HG03342 (cell line): ENCODE data around the gene TMX2.

Source experiments
- ATAC-seq: cut with Tn5 transposase; IDR thresholded peaks from one replicate; pipeline ENCODE4 v1.9.1; 2021; ENCODE audit warnings: mild to moderate bottlenecking, moderate library complexity; ENCODE audit not compliant: unreplicated experiment

Gene TMX2

DNA sequence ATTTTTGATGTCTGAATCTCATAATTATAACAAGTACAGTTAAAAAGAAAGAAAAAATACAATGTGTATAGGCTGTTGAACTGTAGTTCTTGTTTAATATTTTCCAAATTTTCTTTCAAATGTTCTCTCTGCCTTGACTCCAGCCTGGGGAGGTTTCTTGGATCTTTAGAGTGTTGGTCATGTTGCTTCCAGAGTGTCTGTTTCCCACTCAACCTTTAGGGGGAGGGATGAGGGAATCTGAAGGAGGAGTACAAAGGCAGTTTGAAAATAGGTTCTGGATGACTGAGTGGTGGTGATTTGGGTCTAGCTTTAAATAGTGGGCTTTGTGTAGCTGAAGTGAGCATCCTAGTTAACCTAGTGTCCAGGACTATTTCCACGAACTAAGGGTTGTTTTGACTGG is 51.2 kb downstream of the TMX2 start:
- ATAC-seq = no peak

GRCh38 chr11:57764021-57764420 is 51.6 kb downstream of the TMX2 start:
- ATAC-seq = no peak

DNA sequence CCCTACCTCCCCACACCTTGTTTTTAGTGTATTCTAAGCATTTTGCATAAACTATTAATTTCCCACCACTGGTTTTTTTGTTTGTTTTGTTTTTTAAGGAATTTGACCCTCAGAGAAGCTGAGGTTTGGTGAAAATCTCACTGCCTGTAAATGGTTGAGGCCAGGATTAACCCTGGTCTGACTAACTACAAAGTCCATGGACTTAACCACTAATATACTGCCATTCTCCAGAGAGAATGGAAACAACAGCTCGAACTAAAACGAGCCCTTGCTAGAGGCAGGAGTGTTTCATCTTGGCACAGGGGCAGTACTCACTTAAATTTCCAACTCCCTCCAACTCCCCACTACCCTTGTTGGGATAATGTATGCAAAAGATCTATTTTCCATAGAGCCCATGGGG is 52.2 kb downstream of the TMX2 start:
- ATAC-seq = no peak

- no peak for ATAC-seq
These were observed 52.6 kb downstream of the TMX2 start for GRCh38 chr11:57764972-57765371.

DNA sequence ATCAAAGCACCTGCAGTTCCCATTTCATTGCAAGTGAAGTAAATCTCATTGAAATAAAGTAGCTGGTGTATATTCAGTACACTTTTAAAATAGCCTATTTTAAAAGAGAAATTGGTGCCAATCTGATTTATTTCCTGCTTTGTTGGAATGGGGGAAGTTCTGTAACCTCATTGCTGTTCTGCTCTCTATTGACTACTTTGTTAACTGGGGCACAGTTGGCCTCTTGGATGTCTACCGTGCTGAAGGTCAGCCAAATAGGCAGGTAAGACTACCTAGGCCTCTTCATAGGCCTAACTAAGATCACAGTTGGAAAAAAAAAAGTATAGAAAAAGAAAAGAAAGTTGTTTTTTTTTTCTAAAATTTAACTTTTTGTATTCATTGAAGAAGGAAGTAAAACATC is 58.4 kb downstream of the TMX2 start:
- ATAC-seq = no peak

DNA sequence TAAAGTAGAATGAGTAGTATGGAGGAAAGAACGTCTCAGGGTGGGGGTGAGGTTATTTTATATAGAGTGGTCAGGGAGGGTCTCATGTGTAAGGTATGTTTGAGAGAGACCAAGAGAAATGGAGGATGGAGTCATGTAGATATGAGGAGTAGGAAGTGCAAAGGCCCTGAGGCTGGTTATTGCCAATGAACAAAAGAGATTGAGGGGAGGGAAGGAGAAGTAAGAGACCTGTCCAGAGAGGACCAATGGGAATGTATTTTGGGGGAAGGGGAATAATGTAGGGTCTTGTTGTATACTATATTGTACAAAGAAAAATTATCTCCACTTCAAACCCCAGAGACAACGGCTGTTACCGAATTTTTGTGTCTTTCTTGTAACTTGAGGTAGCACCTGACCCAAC is 59.0 kb downstream of the TMX2 start:
- no peak for ATAC-seq

DNA sequence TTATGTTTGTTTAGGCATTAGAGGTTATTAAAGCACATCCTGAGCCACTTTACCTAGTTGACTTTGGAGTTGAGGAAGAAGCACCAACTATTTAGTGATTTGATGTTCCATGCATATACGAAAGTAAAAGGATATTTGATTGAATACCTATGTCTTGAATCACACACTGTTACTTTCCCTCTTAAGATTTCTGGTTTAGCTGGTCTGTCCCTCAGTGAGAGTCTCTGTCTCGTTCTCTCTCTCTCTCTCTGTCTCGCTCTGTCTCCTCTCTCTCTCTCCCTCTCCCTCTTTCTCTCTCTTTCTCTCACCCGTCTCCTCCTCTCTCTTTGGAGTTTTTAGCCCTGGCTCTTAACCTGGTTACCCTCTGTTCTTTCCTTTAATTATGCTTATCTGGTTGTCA is 60.2 kb downstream of the TMX2 start:
- ATAC-seq = no peak

DNA sequence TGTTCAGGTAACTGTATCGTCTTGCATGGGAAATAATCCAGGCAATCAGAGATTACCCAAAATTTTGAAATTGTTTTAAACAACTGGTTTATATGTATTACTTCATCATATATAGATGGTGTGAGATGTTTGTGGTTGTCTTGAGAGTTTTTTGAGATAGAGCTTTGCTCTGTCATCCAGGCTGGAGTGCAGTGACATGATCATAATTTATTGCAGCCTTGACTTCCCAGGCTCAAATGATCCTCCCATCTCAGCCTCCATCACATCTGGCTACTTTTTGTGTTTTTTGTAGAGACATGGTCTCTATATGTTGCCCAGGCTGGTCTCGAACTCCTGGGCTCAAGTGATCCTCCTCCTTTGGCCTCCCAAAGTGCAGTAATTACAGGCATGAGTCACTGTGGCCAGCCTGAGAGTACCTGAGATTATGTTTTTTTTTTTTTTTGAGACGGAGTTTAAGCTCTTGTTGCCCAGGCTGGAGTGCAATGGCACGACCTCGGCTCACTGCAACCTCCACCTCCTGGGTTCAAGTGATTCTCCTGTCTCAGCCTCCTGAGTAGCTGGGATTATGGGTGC is 60.7 kb downstream of the TMX2 start:
- no peak for ATAC-seq

DNA sequence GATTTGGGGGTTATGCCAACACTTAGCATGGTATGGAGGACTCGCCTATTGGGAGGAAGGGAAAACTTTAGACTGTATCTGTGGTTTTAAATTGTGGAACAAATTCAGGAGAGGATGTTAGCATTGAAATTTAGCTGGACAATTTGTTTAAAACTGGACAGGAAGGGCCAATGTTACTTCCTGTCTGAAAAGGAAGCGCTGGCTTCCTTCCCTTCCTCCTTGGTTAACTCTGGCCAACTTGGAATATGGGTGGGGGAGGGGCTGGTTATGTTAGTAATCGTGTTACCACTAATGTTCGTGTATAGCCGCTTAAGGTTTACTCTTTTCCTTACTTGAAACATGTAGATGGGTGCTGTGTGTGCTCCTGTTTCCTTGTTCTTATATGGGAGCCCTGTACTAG is 63.1 kb downstream of the TMX2 start:
- no peak for ATAC-seq

GRCh38 chr11:57776031-57776521 is 63.7 kb downstream of the TMX2 start:
- ATAC-seq = no peak

- no peak for ATAC-seq
These were observed 64.3 kb downstream of the TMX2 start for GRCh38 chr11:57776577-57777210.

DNA sequence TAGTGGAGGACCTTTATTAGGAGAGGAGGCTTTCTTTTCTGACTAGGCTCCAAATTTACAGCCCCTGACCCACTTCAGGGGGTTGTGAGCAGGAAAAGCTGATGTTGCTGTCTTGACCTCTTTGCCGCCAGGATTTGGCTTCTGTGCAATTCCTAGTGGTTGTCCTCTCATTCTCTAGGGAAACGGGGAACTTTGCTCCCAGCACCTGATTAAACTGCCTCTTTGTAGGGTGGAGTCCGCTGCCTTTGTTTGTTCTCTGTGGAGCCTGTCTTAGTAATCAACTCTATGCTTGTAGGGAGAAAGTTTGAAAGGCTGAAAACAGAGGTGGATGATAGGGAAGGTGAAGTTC is 65.5 kb downstream of the TMX2 start:
- ATAC-seq = no peak

GRCh38 chr11:57778318-57779037 is 66.1 kb downstream of the TMX2 start:
- no peak for ATAC-seq

DNA sequence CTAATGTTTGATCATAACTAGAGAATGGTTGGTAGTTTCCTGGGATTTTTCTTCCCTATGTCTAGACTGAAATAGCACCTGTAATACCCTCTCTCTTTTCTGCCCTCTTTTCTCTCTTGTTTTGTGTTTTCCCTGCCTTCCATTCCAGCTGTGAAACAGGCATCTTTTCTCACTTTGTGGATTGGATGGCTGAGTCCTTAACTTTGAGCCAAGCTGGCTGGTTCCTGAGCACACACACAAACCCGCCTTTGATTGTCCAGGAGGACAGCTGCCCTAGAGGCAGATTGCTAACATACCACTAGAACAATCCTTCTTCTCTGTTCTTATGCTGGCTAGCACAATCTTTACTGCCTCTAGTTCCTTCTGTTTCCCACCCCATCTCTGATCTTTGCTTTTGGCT is 66.9 kb downstream of the TMX2 start:
- no peak for ATAC-seq

DNA sequence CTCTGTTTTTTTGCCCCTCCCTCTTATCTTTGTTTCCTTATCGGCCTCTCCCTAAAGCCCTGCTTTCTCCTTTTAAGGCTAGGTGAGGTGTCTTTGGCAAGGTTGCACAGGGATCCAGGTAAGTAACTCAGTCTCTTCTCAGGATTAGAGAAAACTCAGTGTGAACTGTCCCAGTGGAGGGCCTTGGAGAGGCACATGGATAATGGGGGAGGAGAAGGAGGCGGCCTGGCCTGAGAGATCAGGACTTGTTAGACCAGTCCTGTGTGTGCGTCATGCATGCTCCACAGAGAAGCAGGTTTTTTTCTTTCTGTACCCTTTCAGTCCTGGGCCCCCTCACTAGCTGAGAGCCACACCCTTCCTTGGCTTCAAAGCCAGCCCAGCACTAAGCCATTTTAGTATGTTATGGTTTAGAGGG is 69.1 kb downstream of the TMX2 start:
- no peak for ATAC-seq

DNA sequence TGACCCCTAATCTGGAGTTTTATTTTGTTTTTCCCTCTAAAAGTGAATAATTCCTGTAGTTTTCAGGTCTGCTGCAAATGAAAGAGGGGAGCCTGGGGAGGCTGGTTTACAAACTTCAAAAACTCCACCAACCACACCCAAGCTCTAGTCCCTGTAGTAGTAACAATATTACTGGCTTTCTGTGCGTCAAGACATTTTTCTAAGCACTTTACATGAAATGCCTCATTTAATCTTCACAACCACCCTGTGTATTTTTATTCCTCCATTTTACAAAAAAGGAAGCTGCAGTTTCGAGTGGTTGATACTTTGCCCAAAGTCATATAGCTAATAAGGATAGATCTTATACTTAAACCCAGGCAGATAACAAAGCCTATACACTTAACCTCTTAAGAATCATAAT is 72.7 kb downstream of the TMX2 start:
- peak; percentile 41 for ATAC-seq

DNA sequence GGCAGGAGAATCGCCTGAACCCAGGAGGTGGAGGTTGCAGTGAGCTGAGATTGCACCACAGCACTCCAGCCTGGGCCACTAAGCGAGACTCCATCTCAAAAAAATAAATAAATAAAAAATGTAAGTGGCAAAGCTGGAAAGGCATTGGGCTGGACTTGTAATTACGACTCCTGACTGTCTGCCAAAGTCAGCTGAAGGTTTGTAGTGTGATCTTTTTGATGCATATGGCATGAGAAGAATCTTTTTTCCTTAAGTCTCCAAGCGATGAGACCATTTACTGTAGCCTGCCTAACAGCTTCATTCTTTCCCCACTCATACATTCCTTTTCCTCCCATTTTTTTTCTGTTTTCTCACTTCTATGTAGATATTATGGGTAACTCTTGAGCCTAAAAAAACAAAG is 74.0 kb downstream of the TMX2 start:
- no peak for ATAC-seq

DNA sequence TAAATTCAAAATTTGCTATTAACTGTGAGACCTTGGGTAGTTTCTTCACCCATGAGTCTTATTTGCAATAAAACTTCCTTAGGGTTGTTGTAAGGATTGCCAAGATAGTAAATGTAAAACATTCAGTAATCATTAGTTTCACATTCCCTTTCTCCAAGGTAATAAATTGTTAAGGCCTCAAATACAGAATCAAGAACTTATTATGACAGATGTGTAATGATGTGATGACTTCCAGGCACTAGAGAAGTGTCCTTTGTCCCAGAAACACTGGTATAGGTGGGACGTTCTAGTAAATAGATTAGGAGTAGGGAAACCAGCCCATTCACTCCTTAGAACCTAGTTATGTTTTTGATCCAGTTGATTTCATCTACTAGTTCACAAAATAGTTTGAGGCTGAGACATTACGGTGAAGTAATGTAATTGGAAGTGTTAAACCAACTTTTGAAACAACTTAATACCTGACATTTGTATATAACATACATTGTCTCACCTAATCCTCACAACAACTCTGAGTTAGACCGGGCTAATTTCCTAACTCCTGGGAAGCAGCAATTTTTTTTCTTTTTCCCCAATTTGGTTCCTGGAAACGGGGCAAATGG is 74.7 kb downstream of the TMX2 start:
- no peak for ATAC-seq

GRCh38 chr11:57787920-57788702 is 75.7 kb downstream of the TMX2 start:
- no peak for ATAC-seq

DNA sequence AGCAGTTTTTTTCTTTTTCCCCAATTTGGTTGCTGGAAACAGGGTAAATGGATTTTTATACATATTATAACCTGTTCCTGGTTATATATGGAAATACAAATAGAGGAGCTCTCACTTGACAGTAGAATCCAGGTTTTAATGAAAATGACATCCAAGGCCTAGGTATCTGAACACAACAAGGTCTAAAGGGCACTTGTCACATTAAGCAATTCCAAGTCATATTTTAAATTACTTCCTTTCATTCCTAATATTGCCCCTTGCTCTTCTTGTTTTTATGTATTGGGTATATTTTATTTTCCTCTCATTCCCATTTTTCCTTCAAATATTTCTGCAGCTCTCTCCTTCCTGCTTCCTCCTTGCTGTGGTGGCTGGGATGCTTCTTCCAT is 76.3 kb downstream of the TMX2 start:
- ATAC-seq = no peak
